Common myeloid progenitor, CD34-positive (primary cell): ENCODE results near the gene PRKRIP1.

Source experiments
- CTCF ChIA-PET: fragments of 350-600 bp; sonication (Branson Sonifier 250); formaldehyde crosslinking; loops from one replicate; lab custom pipeline; 2021; ENCODE audit warnings: antibody characterized with exemption; lab: Charles Lee
- POLR2A ChIA-PET: fragments of 350-600 bp; sonication (Branson Sonifier 250); formaldehyde crosslinking; loops from one replicate; lab custom pipeline; 2021; ENCODE audit warnings: antibody characterized with exemption; lab: Charles Lee
- DNase-seq, 3 donors: peaks; one replicate each; pipeline versions ENCODE4 v3.0.0 to v3.0.0-alpha.2; 2013
- H3K27ac ChIP-seq, 2 experiments: 1 replicate in 1 of 2; 2 replicates in 1 of 2; pipeline ENCODE4 v1.7.0; 2013; ENCODE audit warnings: inconsistent platforms in 2 of 2, low read length in 2 of 2, mild to moderate bottlenecking in 2 of 2, low read depth in 1 of 2, moderate library complexity in 1 of 2; ENCODE audit not compliant: severe bottlenecking in 2 of 2, insufficient read depth in 1 of 2, poor library complexity in 1 of 2
- H3K27me3 ChIP-seq, 5 experiments: replicated peaks in 2 of 5; 1 replicate in 3 of 5; 2 replicates in 2 of 5; pipeline versions ENCODE4 v1.6.1 to v1.7.0; 2013; ENCODE audit warnings: low read length in 4 of 5, mild to moderate bottlenecking in 2 of 5, moderate library complexity in 2 of 5, inconsistent platforms in 1 of 5; ENCODE audit not compliant: insufficient read depth in 5 of 5, control insufficient read depth in 4 of 5
- H3K36me3 ChIP-seq, 4 experiments: 1 replicate in 2 of 4; 2 replicates in 2 of 4; pipeline versions ENCODE4 v1.6.1 to v1.7.0; 2013; ENCODE audit warnings: low read length in 3 of 4, control low read depth in 1 of 4, mild to moderate bottlenecking in 1 of 4; ENCODE audit not compliant: control insufficient read depth in 4 of 4, insufficient read depth in 4 of 4
- H3K4me1 ChIP-seq, 4 experiments: 1 replicate in 3 of 4; 2 replicates in 1 of 4; pipeline versions ENCODE4 v1.6.1 to v1.7.1; 2013; ENCODE audit warnings: low read length in 3 of 4, mild to moderate bottlenecking in 3 of 4, control low read depth in 1 of 4, inconsistent platforms in 1 of 4, moderate library complexity in 1 of 4; ENCODE audit not compliant: control insufficient read depth in 4 of 4, insufficient read depth in 4 of 4; ENCODE audit errors: control extremely low read depth in 1 of 4
- H3K4me3 ChIP-seq, 7 experiments: 1 replicate in 4 of 7; 2 replicates in 3 of 7; pipeline versions ENCODE4 v1.5.1 to v1.7.0; 2013; ENCODE audit warnings: mild to moderate bottlenecking in 7 of 7, low read length in 6 of 7, moderate library complexity in 6 of 7, inconsistent platforms in 2 of 7, low read depth in 2 of 7, control low read depth in 1 of 7; ENCODE audit not compliant: insufficient read depth in 4 of 7, control insufficient read depth in 1 of 7; ENCODE audit errors: extremely low read depth in 1 of 7
- H3K9me3 ChIP-seq, 5 experiments: 1 replicate in 4 of 5; 2 replicates in 1 of 5; pipeline versions ENCODE4 v1.6.1 to v1.7.1; 2013; ENCODE audit warnings: low read length in 4 of 5, mild to moderate bottlenecking in 2 of 5, inconsistent platforms in 1 of 5, low read depth in 1 of 5, moderate library complexity in 1 of 5; ENCODE audit not compliant: control insufficient read depth in 4 of 5, insufficient read depth in 2 of 5; ENCODE audit errors: control extremely low read depth in 1 of 5
- WGBS: methylation state at CpG from one replicate; pipeline ENCODE4 v1.1.5; 2013; ENCODE audit not compliant: insufficient coverage; 5-methylcytosine and 5-hydroxymethylcytosine counted together

The PRKRIP1 gene

GRCh38 chr7:102415685-102416225 is 19.6 kb downstream of the PRKRIP1 start:
- H3K4me1 ChIP-seq, result peaks cover 11 to 54% (median 33%) of the 10 kb centered on the region in 4 experiments
- H3K36me3 ChIP-seq, result peaks cover 3 to 48% (median 20%) of the 10 kb centered on the region in 4 experiments
- ChIA-PET POLR2A (no interaction called here), CTCF (interaction anchor here (0.7 to 63.4 kb wide), 3 partner anchors 3 to 134 kb away, joined by 3 to 1488 read pairs (median 1488); partner anchors contain the start of genes ALKBH4, LRWD1, ORAI2 and PRKRIP1)
- H3K27ac ChIP-seq, result peak overlapping the region in 1 of 2 experiments; percentile 67
- H3K27me3 ChIP-seq, result no peaks in the 10 kb centered on the region
- DNase-seq, result peak in 1 of 3 donors; percentile 42
- H3K9me3 ChIP-seq, result no peaks in the 10 kb centered on the region
- WGBS, result 37% methylated on average over 12 of the region's 12 CpGs
- peak overlapping the region in 2 of 7 experiments; percentile 7 to 48 for H3K4me3 ChIP-seq

- Histone ChIP-seq H3K27ac (no peak overlapping the region), H3K9me3 (no peaks in the 10 kb centered on the region), H3K36me3 (peaks cover 3 to 41% (median 14%) of the 10 kb centered on the region in 4 experiments), H3K4me1 (peaks cover 11 to 60% (median 39%) of the 10 kb centered on the region in 4 experiments), H3K4me3 (no peak overlapping the region), H3K27me3 (no peaks in the 10 kb centered on the region)
- ChIA-PET POLR2A (no interaction called here), CTCF (interaction anchor here (0.7 to 63.4 kb wide), 3 partner anchors 2 to 134 kb away, joined by 3 to 1488 read pairs (median 1488); partner anchors contain the start of genes ALKBH4, LRWD1, ORAI2 and PRKRIP1)
- no peak for DNase-seq
- WGBS, result 100% methylated on average over 1 of the region's 6 CpGs
These were observed 20.2 kb downstream of the PRKRIP1 start for GRCh38 chr7:102416406-102416805.

DNA sequence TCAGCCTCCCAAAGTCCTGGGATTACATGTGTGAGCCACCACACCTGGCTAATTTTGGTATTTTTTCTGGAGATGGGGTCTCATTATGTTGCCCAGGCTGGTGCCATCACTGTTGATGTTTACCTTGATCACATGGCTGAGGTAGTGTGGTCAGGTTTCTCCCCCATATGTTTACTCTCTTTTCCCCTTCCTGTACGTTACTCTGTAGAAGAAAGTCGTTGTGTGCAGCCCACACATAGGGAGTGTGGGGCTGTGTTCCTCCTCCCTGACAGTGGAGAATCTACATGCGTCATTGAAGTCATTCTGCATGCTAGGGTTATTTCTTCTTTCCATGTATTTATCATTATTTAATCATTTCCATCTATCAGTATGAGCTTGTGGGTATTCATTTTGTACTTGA is 20.9 kb downstream of the PRKRIP1 start:
- Histone ChIP-seq H3K27me3 (no peaks in the 10 kb centered on the region), H3K4me1 (peaks cover 14 to 65% (median 44%) of the 10 kb centered on the region in 4 experiments), H3K4me3 (no peak overlapping the region), H3K36me3 (peaks cover 3 to 40% (median 11%) of the 10 kb centered on the region in 4 experiments), H3K9me3 (no peaks in the 10 kb centered on the region), H3K27ac (peak overlapping the region in 1 of 2 experiments; percentile 12)
- no peak for DNase-seq
- no CpG with 5 or more reads among the region's 3 CpGs for WGBS
- ChIA-PET CTCF (interaction anchor here (0.6 to 63.4 kb wide), 3 partner anchors 2 to 293 kb away, joined by 3 to 1488 read pairs (median 1488); partner anchors contain the start of genes ALKBH4, LRWD1, ORAI2 and PRKRIP1), POLR2A (no interaction called here)

DNA sequence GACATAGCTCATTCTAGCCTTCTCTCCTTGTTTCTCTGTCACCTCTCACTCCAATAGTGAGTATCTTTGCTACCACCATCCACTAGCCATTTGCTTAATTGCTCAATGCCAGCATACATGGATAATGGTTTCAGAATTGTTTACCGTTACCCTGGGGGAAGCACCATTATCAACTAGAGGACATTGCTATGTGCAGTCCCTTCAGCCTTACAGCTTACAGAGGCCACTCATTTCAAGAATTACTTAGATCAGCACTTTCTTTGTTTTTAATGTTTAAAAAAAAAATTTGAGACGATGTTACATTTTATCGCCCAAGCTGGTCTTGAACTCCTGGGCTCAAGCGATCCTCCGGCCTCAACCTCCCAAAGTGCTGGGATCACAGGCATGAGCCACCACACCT is 22.4 kb downstream of the PRKRIP1 start:
- peaks cover 3 to 31% (median 8%) of the 10 kb centered on the region in 4 experiments for H3K36me3 ChIP-seq
- ChIA-PET CTCF (interaction anchor here (56.5 to 63.4 kb wide), 2 partner anchors 0 to 24 kb away, joined by 1488 read pairs; partner anchors contain the start of genes ALKBH4, LRWD1, ORAI2 and PRKRIP1), POLR2A (no interaction called here)
- no peaks in the 10 kb centered on the region for H3K9me3 ChIP-seq
- no peaks in the 10 kb centered on the region for H3K27me3 ChIP-seq
- H3K4me3 ChIP-seq, result no peak overlapping the region
- 97% methylated on average over 5 of the region's 5 CpGs for WGBS
- peak overlapping the region in 1 of 2 experiments; percentile 82 for H3K27ac ChIP-seq
- DNase-seq, result no peak
- H3K4me1 ChIP-seq, result peaks cover 14 to 65% (median 42%) of the 10 kb centered on the region in 4 experiments

DNA sequence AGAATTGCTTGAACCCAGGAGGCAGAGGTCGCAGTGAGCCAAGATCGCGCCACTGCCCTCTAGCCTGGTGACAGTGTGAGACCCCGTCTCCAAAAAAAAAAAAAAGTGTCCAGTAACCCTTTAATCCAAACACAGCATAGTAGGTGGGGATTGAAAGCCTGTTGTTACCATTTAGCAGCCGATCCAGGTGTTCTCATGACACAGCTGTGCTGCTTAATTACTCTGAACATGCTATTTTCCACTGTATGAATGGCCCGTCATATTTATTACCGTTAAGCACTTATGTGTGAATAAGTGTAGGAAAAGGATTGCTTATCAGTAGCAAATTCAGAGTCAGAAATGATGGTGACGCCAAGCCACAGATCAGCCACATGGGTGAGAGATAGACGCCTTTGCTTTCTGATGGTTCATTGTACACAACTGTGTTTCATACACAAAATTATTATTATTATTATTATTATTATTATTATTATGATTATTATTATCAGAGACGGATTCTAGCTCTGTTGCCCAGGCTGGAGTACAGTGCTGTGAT is 25.6 kb downstream of the PRKRIP1 start:
- ChIA-PET CTCF (interaction anchor here (56.5 to 63.4 kb wide), 2 partner anchors 3 to 21 kb away, joined by 1488 read pairs; partner anchors contain the start of genes ALKBH4, LRWD1, ORAI2 and PRKRIP1), POLR2A (interaction anchor here (0.6 to 1.1 kb wide), 3 partner anchors 9 to 1594 kb away, joined by 4 to 7 read pairs (median 5); no protein-coding TSS in a partner anchor)
- Histone ChIP-seq H3K9me3 (no peaks in the 10 kb centered on the region), H3K4me3 (no peak overlapping the region), H3K27me3 (no peaks in the 10 kb centered on the region), H3K27ac (peak overlapping the region in 1 of 2 experiments; percentile 82), H3K4me1 (peaks cover 17 to 84% (median 63%) of the 10 kb centered on the region in 4 experiments), H3K36me3 (peaks cover 3 to 31% (median 8%) of the 10 kb centered on the region in 4 experiments)
- peak in 2 of 3 donors; percentile 31 to 52 for DNase-seq
- WGBS, result 87% methylated on average over 3 of the region's 10 CpGs

GRCh38 chr7:102424129-102424551 is 28.0 kb downstream of the PRKRIP1 start:
- CTCF ChIA-PET, result interaction anchor here (56.5 to 63.4 kb wide), 2 partner anchors 5 to 18 kb away, joined by 1488 read pairs; partner anchors contain the start of genes ALKBH4, LRWD1, ORAI2 and PRKRIP1
- H3K9me3 ChIP-seq, result no peaks in the 10 kb centered on the region
- H3K27me3 ChIP-seq, result no peaks in the 10 kb centered on the region
- 91% methylated on average over 10 of the region's 12 CpGs for WGBS
- H3K4me3 ChIP-seq, result no peak overlapping the region
- peaks cover 0 to 22% (median 5%) of the 10 kb centered on the region in 4 experiments for H3K36me3 ChIP-seq
- DNase-seq, result no peak
- POLR2A ChIA-PET, result no interaction called here
- H3K4me1 ChIP-seq, result peaks cover 21 to 87% (median 78%) of the 10 kb centered on the region in 4 experiments
- H3K27ac ChIP-seq, result peak overlapping the region; percentile 98
